ENCODE results near the gene TUBA3D.
"Not testable (repeated sequence)": the region's sequence is repeated elsewhere in the genome, so short reads cannot be mapped to it uniquely, and the experiment has no call there.

TUBA3D gene

DNA sequence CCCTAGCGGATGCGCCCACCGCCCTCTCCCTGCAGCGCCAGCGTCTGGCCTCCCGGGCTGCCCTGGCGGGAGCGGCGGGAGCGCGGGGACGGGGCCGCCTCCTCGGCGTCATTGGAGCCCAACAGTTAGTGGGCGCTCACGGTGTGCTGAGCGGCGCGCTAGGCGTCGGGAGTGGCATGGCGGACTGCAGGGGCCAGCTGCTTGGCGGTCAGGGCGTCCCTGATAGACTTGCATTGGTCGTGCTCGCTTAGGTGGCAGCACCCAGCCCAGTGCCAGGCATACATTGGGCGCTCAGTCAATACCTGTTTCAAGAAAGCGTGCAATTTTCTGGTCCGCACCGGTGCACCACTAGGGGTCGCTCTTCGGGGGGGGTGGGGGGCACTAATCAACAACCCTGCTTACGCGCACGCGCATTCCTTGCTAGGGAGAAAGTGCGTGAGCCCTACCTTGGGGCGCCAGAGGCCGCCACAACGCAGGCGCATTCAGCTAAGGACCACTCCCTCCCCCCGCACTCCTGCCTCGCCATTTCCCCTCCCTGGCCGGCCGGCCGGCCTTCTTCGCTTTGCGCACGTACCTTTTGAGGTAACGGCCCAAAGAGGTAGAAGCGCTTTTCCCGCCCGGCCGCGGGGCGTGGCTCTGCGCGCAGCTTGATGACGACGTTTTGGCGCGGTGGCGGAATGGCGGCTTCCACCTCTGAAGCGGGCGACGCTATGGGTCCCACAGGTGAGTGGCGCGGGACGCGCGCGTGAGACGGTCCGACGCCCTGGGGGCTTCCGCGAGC, 16.7 kb downstream of the TUBA3D start:
- TF ChIP-seq FOXM1 (IDR thresholded peaks at IDR 0.05; ENCODE audit: borderline replicate concordance) (peak; percentile 92), L3MBTL2 (conservative IDR thresholded peaks at IDR 0.05) (peak; percentile 67), BHLHE40 (IDR thresholded peaks at IDR 0.05; ENCODE audit: borderline replicate concordance) (no peak), HDGF (IDR thresholded peaks at IDR 0.05; ENCODE audit: borderline replicate concordance) (no peak), FOXK2 (IDR thresholded peaks at IDR 0.05) (peak; percentile 44; the same call in 1 of the 2 replicates), SP1 (IDR thresholded peaks at IDR 0.05) (no peak), CTBP1 (IDR thresholded peaks at IDR 0.05; ENCODE audit: borderline replicate concordance) (peak; percentile 50; the same call in 1 of the 2 replicates), LEF1 (IDR thresholded peaks at IDR 0.05; ENCODE audit: borderline replicate concordance) (no peak), TARDBP (IDR thresholded peaks at IDR 0.05) (no peak)
- POLR2A ChIA-PET: interaction anchor here (1.3 to 1.7 kb wide), 2 partner anchors 12 to 14 kb away, joined by 4 to 7 read pairs; no protein-coding TSS in a partner anchor
- peak; percentile 91 for DNase-seq (ENCODE audit: extremely low spot score)
- CTCF ChIA-PET: interaction anchor here (0.6 to 1.1 kb wide), 4 partner anchors 12 to 390 kb away, joined by 3 to 5 read pairs (median 3); no protein-coding TSS in a partner anchor

- POLR2A ChIA-PET: interaction anchor here (0.6 to 1.7 kb wide), 3 partner anchors 12 to 385 kb away, joined by 3 to 4 read pairs (median 3); no protein-coding TSS in a partner anchor
- DNase-seq (ENCODE audit: extremely low spot score): no peak
- TF ChIP-seq BHLHE40 (IDR thresholded peaks at IDR 0.05; ENCODE audit: borderline replicate concordance): no peak
- TF ChIP-seq SP1 (IDR thresholded peaks at IDR 0.05): no peak
- TF ChIP-seq FOXM1 (IDR thresholded peaks at IDR 0.05; ENCODE audit: borderline replicate concordance): no peak
- TF ChIP-seq FOXK2 (IDR thresholded peaks at IDR 0.05): no peak
- no peak for TF ChIP-seq NFRKB (IDR thresholded peaks at IDR 0.05)
- TF ChIP-seq FOXA1 (IDR thresholded peaks at IDR 0.05): no peak
- TF ChIP-seq ZNF384 (IDR thresholded peaks at IDR 0.05): no peak
- TF ChIP-seq SUZ12 (IDR thresholded peaks at IDR 0.05): no peak
- CTCF ChIA-PET: interaction anchor here (0.7 to 1.1 kb wide), 3 partner anchors 13 to 339 kb away, joined by 3 to 5 read pairs (median 3); no protein-coding TSS in a partner anchor
Measured at GRCh38 chr2:131493199-131493968, 17.5 kb downstream of the TUBA3D start.

DNA sequence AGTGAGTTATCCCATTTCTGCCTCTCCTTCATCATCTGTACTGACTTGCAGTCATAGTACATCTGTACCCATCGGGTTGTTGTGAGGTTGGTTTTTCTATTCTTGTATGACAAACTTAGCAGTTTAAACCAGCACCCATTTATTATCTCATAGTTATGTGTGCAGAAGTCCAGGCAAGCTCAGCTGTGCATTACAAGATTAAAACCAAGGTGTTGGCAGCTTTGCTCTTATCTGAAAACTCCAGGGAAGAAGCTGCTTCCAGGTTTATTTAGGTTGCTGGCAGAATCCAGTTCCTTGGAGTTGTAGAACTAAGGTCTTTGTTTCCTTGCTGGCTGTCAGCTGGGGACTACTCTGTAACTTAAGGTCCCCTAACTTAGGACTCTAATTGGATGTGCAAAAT, 19.6 kb downstream of the TUBA3D start:
- DNase-seq (ENCODE audit: extremely low spot score); POLR2A ChIA-PET; CTCF ChIA-PET: not testable (repeated sequence)

DNA sequence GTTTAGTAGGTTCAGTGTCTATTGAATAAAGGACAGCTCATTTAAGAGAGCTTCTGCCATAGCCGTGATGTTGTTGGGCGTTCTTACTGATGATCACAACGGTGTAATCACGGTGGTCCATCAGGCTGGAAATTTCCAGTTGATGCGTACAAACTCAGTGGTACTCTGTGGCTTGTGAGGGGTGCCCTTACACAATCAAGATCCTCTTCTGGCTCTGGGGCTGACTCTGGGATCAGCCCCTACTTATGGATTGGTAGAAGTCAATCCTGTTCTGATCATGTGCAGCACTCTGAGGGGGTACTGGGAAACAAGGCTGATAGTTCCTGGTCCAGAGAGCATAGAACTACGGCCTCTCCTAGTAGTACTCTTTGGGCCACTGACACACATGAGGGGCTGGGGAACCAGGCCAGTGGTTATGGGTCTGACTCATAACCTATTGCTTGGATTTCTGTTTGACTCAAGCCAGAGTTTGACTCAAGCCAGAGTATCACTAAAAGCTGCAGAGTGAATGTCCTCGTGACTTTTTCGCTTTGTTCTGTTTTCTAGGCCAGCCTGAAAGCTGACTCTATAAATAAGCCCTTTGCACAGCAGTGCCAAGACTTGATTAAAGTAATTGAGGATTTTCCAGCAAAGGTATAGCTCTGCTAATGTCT, 22.5 kb downstream of the TUBA3D start:
- DNase-seq (ENCODE audit: extremely low spot score); POLR2A ChIA-PET; CTCF ChIA-PET: not testable (repeated sequence)

DNA sequence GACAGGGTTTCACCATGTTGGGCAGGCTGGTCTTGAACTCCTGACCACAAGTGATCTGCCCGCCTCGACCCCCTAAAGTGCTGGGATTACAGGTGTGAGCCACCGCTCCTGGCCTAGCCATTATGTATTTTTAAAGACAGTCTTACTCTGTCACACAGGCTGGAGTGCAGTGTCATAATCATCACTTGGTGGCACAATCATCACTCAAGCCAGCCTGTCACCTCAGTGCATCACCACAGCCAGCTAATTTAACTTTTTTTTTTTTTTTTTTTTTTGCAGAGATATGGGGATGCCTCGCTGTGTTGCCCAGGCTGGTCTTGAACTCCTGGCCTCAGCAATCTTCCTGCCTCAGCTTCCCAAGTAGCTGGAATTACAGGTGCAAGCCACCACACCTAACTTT, 27.7 kb downstream of the TUBA3D start:
- DNase-seq (ENCODE audit: extremely low spot score); POLR2A ChIA-PET; CTCF ChIA-PET: not testable (repeated sequence)

GRCh38 chr2:131504082-131504750, 28.3 kb downstream of the TUBA3D start:
- POLR2A ChIA-PET; CTCF ChIA-PET; DNase-seq (ENCODE audit: extremely low spot score): not testable (repeated sequence)

- TF ChIP-seq SUZ12 (IDR thresholded peaks at IDR 0.05) (no peak), PKNOX1 (IDR thresholded peaks at IDR 0.05) (no peak), FOXK2 (IDR thresholded peaks at IDR 0.05) (no peak), FOXM1 (IDR thresholded peaks at IDR 0.05; ENCODE audit: borderline replicate concordance) (no peak), TARDBP (IDR thresholded peaks at IDR 0.05) (no peak), SP1 (IDR thresholded peaks at IDR 0.05) (no peak), LEF1 (IDR thresholded peaks at IDR 0.05; ENCODE audit: borderline replicate concordance) (no peak), ARNT (IDR thresholded peaks at IDR 0.05) (no peak), CTBP1 (IDR thresholded peaks at IDR 0.05; ENCODE audit: borderline replicate concordance) (no peak), FOXA1 (IDR thresholded peaks at IDR 0.05) (no peak), ELF4 (IDR thresholded peaks at IDR 0.05) (no peak), HDGF (IDR thresholded peaks at IDR 0.05; ENCODE audit: borderline replicate concordance) (no peak), ZNF384 (IDR thresholded peaks at IDR 0.05) (no peak), L3MBTL2 (conservative IDR thresholded peaks at IDR 0.05) (no peak), BHLHE40 (IDR thresholded peaks at IDR 0.05; ENCODE audit: borderline replicate concordance) (no peak)
- CTCF ChIA-PET: no interaction called here
- POLR2A ChIA-PET: no interaction called here
- no peak for DNase-seq (ENCODE audit: extremely low spot score)
Measured at GRCh38 chr2:131509615-131510014, 33.7 kb downstream of the TUBA3D start.

- DNase-seq (ENCODE audit: extremely low spot score); POLR2A ChIA-PET; CTCF ChIA-PET: not testable (repeated sequence)
Measured at GRCh38 chr2:131511291-131511968, 35.5 kb downstream of the TUBA3D start.

DNA sequence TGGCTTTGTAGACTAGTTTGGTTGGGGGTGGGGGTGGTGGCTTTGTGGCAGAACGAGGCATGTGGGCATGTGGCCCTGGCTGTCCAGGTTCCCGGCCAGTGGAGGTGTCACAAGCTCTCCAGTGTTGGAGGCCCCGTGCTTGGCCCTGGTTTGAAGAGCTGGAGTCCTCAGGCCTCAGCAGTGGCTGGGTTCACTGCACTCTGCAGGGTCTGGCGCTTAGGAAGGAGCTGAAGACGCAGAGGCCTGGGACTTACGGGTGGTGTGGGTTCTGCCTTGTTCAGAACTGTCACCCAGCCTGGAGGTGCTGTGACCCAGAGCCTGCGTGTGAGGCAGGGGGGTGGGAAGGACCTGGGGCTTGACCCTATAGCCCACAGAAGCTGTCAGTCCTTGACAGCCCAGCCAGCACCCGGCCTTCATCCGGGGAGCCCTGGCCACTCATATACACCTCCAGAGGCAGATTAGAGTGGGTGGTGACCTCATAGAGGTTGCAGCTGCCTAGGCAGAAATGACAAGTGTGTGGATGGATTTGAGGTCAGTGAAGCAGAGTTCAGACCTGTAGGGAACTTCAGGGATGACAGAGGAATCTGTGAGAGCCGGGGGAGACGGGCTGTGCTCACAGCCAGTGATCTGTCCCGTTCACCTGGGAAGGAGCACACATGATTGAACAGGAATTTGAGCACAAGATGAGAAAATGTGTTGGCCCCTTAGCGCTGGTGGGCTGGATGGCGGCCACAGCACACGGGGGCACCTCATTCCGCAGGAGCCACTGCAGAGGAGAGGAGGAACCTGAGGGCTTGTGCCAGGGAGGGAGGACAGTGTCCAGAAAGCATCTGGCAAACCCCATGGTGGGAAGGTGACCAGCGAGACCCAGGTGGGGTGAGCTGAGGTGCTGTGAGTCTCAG, 36.3 kb downstream of the TUBA3D start:
- POLR2A ChIA-PET, CTCF ChIA-PET: not testable (repeated sequence)

DNA sequence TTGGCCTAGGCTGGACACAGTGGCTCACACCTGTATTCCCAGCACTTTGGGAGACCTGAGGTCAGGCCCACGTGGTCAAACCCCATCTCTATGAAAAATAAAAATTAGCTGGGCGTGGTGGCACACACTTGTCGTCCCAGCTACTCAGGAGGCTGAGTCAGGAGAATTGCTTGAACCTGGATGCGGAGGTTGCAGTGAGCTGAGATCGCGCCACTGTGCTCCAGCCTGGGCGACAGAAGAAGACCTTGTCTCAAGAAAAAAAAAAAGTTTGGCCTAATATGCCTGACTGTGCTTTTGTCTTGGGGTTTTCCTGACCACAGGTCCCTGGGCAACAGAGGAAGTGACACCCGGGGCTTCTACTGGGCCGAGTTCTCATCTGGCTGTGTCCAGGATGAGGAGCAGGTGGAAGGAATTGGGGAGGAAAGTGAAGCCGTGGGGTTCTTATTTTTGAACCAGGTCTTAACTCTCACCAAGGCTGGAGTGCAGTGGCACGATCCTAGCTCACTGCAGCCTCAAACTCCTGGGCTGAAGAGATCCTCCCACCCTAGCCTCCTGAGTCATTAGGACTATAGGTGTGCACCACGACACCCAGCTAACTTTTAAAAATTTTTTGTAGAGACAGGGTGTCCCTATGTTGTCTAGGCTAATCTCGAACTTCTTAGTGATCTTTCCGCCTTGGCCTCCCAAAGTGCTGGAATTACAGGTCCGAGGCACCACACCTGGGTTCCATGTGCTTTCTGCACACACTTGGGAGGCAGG, 38.7 kb downstream of the TUBA3D start:
- CTCF ChIA-PET, POLR2A ChIA-PET: not testable (repeated sequence)

More for the DNA sequence above, 36.3 kb downstream of the TUBA3D start:
- not testable (repeated sequence) for DNase-seq (ENCODE audit: extremely low spot score)

More for the DNA sequence above, 38.7 kb downstream of the TUBA3D start:
- not testable (repeated sequence) for DNase-seq (ENCODE audit: extremely low spot score)
